NCI-H2029 (cell line): ENCODE measurements around the gene LRP1B.
"Not testable (repeated sequence)": the region's sequence is repeated elsewhere in the genome, so short reads cannot be mapped to it uniquely, and the experiment has no call there.

Source experiments
- DNase-seq: peaks from one replicate; lab custom pipeline; 2025; lab: John Stamatoyannopoulos, UW

Gene LRP1B

GRCh38 chr2:140601801-140602200, 1529.0 kb downstream of the LRP1B start:
- no peak for DNase-seq

- no peak for DNase-seq
Observed at GRCh38 chr2:140601342-140601741, 1529.5 kb downstream of the LRP1B start.

- no peak for DNase-seq
Observed at GRCh38 chr2:140600116-140600515, 1530.7 kb downstream of the LRP1B start.

- DNase-seq: no peak
Observed at GRCh38 chr2:140597836-140598235, 1533.0 kb downstream of the LRP1B start.

- no peak for DNase-seq
Observed at GRCh38 chr2:140597205-140597604, 1533.6 kb downstream of the LRP1B start.

- DNase-seq: no peak
Observed at GRCh38 chr2:140596447-140596846, 1534.4 kb downstream of the LRP1B start.

- no peak for DNase-seq
Observed at GRCh38 chr2:140595107-140595506, 1535.7 kb downstream of the LRP1B start.

GRCh38 chr2:140593132-140593531, 1537.7 kb downstream of the LRP1B start:
- no peak for DNase-seq

GRCh38 chr2:140589696-140590095, 1541.1 kb downstream of the LRP1B start:
- DNase-seq: no peak

GRCh38 chr2:140589273-140589672, 1541.5 kb downstream of the LRP1B start:
- no peak for DNase-seq

- DNase-seq: no peak
Observed at GRCh38 chr2:140586379-140586778, 1544.4 kb downstream of the LRP1B start.

- no peak for DNase-seq
Observed at GRCh38 chr2:140585016-140585415, 1545.8 kb downstream of the LRP1B start.

- DNase-seq: no peak
Observed at GRCh38 chr2:140584471-140584870, 1546.3 kb downstream of the LRP1B start.

GRCh38 chr2:140580532-140581151, 1550.2 kb downstream of the LRP1B start:
- no peak for DNase-seq

GRCh38 chr2:140577453-140577852, 1553.4 kb downstream of the LRP1B start:
- DNase-seq: no peak

GRCh38 chr2:140567734-140568133, 1563.1 kb downstream of the LRP1B start:
- DNase-seq: no peak

GRCh38 chr2:140565756-140566155, 1565.1 kb downstream of the LRP1B start:
- DNase-seq: no peak

GRCh38 chr2:140555701-140556100, 1575.1 kb downstream of the LRP1B start:
- DNase-seq: no peak

GRCh38 chr2:140552634-140553033, 1578.2 kb downstream of the LRP1B start:
- no peak for DNase-seq

- no peak for DNase-seq
Observed at GRCh38 chr2:140551287-140551686, 1579.5 kb downstream of the LRP1B start.

- DNase-seq: no peak
Observed at GRCh38 chr2:140550821-140551220, 1580.0 kb downstream of the LRP1B start.

- not testable (repeated sequence) for DNase-seq
Observed at GRCh38 chr2:140544769-140545168, 1586.0 kb downstream of the LRP1B start.

- no peak for DNase-seq
Observed at GRCh38 chr2:140542627-140543026, 1588.2 kb downstream of the LRP1B start.

GRCh38 chr2:140539242-140539875, 1591.5 kb downstream of the LRP1B start:
- no peak for DNase-seq
